Breast epithelium (tissue), 3 donors: ENCODE results near the gene PIK3R1.

Source experiments
- POLR2AphosphoS5 ChIP-seq, 3 donors: sonication (generic); formaldehyde crosslinking; IDR thresholded peaks; one replicate each; pipeline ENCODE4 v1.6.1; 2017; ENCODE audit warnings: antibody characterized with exemption in 3 of 3
- TF ChIP-seq, protein P1 (sequence below), 3 donors: fragments of 450-650 bp; IDR thresholded peaks; one replicate each; pipeline ENCODE4 v1.5.1; 2016 to 2017; ENCODE audit warnings: antibody characterized with exemption in 3 of 3, mild to moderate bottlenecking in 3 of 3, moderate library complexity in 3 of 3

GRCh38 chr5:68325065-68325580 lies 109.6 kb downstream of the PIK3R1 start:
- TF ChIP-seq, protein P1, sequence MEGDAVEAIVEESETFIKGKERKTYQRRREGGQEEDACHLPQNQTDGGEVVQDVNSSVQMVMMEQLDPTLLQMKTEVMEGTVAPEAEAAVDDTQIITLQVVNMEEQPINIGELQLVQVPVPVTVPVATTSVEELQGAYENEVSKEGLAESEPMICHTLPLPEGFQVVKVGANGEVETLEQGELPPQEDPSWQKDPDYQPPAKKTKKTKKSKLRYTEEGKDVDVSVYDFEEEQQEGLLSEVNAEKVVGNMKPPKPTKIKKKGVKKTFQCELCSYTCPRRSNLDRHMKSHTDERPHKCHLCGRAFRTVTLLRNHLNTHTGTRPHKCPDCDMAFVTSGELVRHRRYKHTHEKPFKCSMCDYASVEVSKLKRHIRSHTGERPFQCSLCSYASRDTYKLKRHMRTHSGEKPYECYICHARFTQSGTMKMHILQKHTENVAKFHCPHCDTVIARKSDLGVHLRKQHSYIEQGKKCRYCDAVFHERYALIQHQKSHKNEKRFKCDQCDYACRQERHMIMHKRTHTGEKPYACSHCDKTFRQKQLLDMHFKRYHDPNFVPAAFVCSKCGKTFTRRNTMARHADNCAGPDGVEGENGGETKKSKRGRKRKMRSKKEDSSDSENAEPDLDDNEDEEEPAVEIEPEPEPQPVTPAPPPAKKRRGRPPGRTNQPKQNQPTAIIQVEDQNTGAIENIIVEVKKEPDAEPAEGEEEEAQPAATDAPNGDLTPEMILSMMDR (IDR thresholded peaks at IDR 0.05), result no peak
- no peak for TF ChIP-seq POLR2AphosphoS5 (IDR thresholded peaks at IDR 0.05)
